CD4-positive, alpha-beta T cell (primary cell): Measurements from ENCODE around the gene LGR6. TPM values are rescaled to one million over a fixed set of nuclear protein-coding genes. Genes with fewer than 3 reads are reported as not detected.

Source experiments
- ATAC-seq: fragments of 200-7000 bp; cut with Tn5 transposase; one replicate; pipeline ENCODE4 v1.10.0; 2022; ENCODE audit warnings: mild to moderate bottlenecking; ENCODE audit not compliant: poor library complexity
- CTCF ChIA-PET: fragments of 350-600 bp; sonication (Branson Sonifier 250); formaldehyde crosslinking; loops from one replicate; lab custom pipeline; 2021; ENCODE audit warnings: antibody characterized with exemption, inconsistent platforms; lab: Charles Lee
- POLR2A ChIA-PET: fragments of 350-600 bp; sonication (Branson Sonifier 250); formaldehyde crosslinking; loops from one replicate; lab custom pipeline; 2021; ENCODE audit warnings: antibody characterized with exemption, inconsistent platforms; lab: Charles Lee
- DNase-seq, 14 experiments: peaks; one replicate each; pipeline ENCODE4 v3.0.0-alpha.2; 2013 to 2020; ENCODE audit warnings: mixed read lengths in 2 of 14
- H3K27ac ChIP-seq, 2 donors: one replicate each; pipeline versions ENCODE4 v1.5.1 to v1.7.0; 2013; ENCODE audit warnings: low read length in 2 of 2, low read depth in 1 of 2, mild to moderate bottlenecking in 1 of 2
- H3K27me3 ChIP-seq, 2 experiments: 1 replicate in 1 of 2; 2 replicates in 1 of 2; pipeline versions ENCODE4 v1.6.1 to v1.7.0; 2013; ENCODE audit warnings: low read length in 2 of 2, control low read depth in 1 of 2, mild to moderate bottlenecking in 1 of 2, moderate library complexity in 1 of 2; ENCODE audit not compliant: insufficient read depth in 2 of 2, control insufficient read depth in 1 of 2
- H3K36me3 ChIP-seq: one replicate; pipeline ENCODE4 v1.6.1; 2013; ENCODE audit warnings: low read length, control low read depth; ENCODE audit not compliant: insufficient read depth
- H3K4me1 ChIP-seq: one replicate; pipeline ENCODE4 v1.6.1; 2013; ENCODE audit warnings: low read length, control low read depth; ENCODE audit not compliant: insufficient read depth
- H3K4me3 ChIP-seq: one replicate; pipeline ENCODE4 v1.5.1; 2013; ENCODE audit warnings: mild to moderate bottlenecking, low read length, moderate library complexity
- H3K9me3 ChIP-seq, 2 experiments: 1 replicate in 1 of 2; 2 replicates in 1 of 2; pipeline versions ENCODE4 v1.6.1 to v1.7.0; 2013; ENCODE audit warnings: low read length in 2 of 2, mild to moderate bottlenecking in 2 of 2, control low read depth in 1 of 2, moderate library complexity in 1 of 2; ENCODE audit not compliant: control insufficient read depth in 1 of 2, insufficient read depth in 1 of 2
- H3K27ac Mint-ChIP-seq: one replicate; pipeline ENCODE4 v1.8.0; 2020; ENCODE audit warnings: mixed read lengths
- H3K27me3 Mint-ChIP-seq: one replicate; pipeline ENCODE4 v1.8.0; 2021; ENCODE audit warnings: mixed read lengths
- H3K36me3 Mint-ChIP-seq: one replicate; pipeline ENCODE4 v1.8.0; 2021; ENCODE audit warnings: low read depth, mixed read lengths
- H3K4me1 Mint-ChIP-seq: one replicate; pipeline ENCODE4 v1.8.0; 2021; ENCODE audit warnings: low read depth, mixed read lengths
- H3K4me3 Mint-ChIP-seq: one replicate; pipeline ENCODE4 v1.8.0; 2020; ENCODE audit warnings: mild to moderate bottlenecking, mixed read lengths
- H3K9me3 Mint-ChIP-seq: one replicate; pipeline ENCODE4 v1.8.0; 2020; ENCODE audit warnings: mixed read lengths
- intact Hi-C, 2 experiments: fragments of 100-400 bp; cut with DNase I in 1 of 2; cut with micrococcal nuclease in 1 of 2; formaldehyde crosslinking; loops; one replicate each; pipeline versions ENCODE4 v1.15.1 to v1.9.0; 2023 to 2025; cut with DNase I, micrococcal nuclease
- total RNA-seq, 174 experiments: library from RNA in 2 of 174; stranded (reverse) in 2 of 174; gene quantifications; one replicate each; pipeline ENCODE4 v1.2.3 and lab custom pipeline; 2021 to 2026
- TF ChIP-seq, protein P1 (sequence below): fragments of 200-600 bp; IDR thresholded peaks from one replicate; pipeline ENCODE4 v1.8.0; 2022; ENCODE audit warnings: antibody characterized with exemption, mild to moderate bottlenecking

The LGR6 gene
- total RNA-seq, 2 experiments from 2014 or later, result 0.19 to 0.45 TPM

DNA sequence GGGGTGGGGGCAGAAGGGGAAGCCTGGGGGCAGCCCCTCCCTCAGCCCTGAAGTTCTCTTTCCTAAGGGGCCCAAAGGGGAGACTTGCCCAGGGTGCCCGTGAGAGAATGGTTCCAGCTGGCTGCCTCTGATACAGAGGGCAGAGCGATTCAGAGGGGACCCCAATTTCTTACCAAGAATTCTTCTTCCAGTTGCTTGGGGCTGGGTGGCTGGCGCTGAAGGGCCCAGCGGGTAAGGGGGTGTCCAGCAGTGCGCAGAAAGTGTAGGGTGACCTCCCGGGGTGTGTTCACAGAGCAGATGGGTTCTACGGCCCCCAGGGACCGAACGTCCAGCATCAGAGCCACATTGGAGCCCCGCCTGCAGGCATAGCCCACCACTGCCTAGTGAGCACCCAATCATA is 35.7 kb upstream of the LGR6 start:
- Mint-ChIP-seq H3K36me3 (peaks cover 68% of the 10 kb centered on the region), H3K4me3 (peak overlapping the region; percentile 48), H3K4me1 (peaks cover 75% of the 10 kb centered on the region), H3K27ac (peak overlapping the region; percentile 99), H3K27me3 (no peaks in the 10 kb centered on the region), H3K9me3 (no peaks in the 10 kb centered on the region)
- POLR2A ChIA-PET, result no interaction called here
- Histone ChIP-seq H3K27ac (peak overlapping the region; percentile 17 to 97), H3K4me3 (no peak overlapping the region), H3K36me3 (peaks cover 54% of the 10 kb centered on the region), H3K9me3 (no peaks in the 10 kb centered on the region), H3K4me1 (peaks cover 96% of the 10 kb centered on the region), H3K27me3 (no peaks in the 10 kb centered on the region)
- DNase-seq, result no peak
- ATAC-seq, result no peak
- CTCF ChIA-PET, result no interaction called here
- TF ChIP-seq, protein P1, sequence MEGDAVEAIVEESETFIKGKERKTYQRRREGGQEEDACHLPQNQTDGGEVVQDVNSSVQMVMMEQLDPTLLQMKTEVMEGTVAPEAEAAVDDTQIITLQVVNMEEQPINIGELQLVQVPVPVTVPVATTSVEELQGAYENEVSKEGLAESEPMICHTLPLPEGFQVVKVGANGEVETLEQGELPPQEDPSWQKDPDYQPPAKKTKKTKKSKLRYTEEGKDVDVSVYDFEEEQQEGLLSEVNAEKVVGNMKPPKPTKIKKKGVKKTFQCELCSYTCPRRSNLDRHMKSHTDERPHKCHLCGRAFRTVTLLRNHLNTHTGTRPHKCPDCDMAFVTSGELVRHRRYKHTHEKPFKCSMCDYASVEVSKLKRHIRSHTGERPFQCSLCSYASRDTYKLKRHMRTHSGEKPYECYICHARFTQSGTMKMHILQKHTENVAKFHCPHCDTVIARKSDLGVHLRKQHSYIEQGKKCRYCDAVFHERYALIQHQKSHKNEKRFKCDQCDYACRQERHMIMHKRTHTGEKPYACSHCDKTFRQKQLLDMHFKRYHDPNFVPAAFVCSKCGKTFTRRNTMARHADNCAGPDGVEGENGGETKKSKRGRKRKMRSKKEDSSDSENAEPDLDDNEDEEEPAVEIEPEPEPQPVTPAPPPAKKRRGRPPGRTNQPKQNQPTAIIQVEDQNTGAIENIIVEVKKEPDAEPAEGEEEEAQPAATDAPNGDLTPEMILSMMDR, result no peak
- intact Hi-C loops, result no loop called here

DNA sequence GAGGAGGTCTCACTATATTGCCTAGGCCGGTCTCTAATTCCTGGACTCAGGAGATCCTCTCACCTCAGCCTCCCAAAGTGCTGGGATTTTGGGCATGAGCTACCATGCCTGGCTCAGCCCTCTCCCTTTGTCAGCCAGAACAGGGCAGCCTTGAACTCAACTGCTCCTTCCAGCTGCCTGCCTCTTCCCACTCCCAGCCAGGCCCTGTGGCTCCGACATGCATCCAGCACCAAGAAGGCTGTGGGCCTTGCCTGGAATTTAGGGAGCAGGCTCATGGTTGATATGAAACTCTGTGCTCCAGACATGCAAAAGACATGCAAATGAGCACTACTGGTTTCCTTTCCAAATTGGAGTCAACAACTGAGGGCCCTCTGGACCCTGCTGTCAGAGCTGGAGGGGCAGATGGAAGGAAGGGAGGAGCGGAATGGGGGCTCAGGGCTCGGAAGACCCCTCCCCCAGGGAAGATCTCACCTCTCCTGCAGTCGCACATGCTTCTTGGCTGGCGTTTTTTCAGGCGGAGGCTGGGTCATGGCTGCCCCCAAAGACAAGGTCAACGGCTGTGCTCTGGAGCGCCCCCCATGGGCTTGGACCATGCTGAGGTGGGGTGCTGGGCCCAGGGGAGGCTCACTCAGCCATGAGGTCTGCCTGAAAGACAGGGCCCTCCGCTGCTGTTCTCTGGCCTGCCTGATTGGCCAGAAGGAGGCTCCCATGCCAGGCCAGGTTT is 34.6 kb upstream of the LGR6 start:
- Mint-ChIP-seq H3K4me1 (peaks cover 85% of the 10 kb centered on the region), H3K27me3 (no peaks in the 10 kb centered on the region), H3K4me3 (peak overlapping the region; percentile 99), H3K36me3 (peaks cover 59% of the 10 kb centered on the region), H3K27ac (peak overlapping the region; percentile 99), H3K9me3 (no peaks in the 10 kb centered on the region)
- TF ChIP-seq, protein P1, result no peak
- DNase-seq, result peak in 4 of 14 experiments; percentile 21 to 41 (median 24)
- Histone ChIP-seq H3K36me3 (peaks cover 44% of the 10 kb centered on the region), H3K9me3 (no peaks in the 10 kb centered on the region), H3K27me3 (no peaks in the 10 kb centered on the region), H3K4me3 (peak overlapping the region; percentile 89), H3K27ac (peak overlapping the region; percentile 94 to 97), H3K4me1 (peaks cover 98% of the 10 kb centered on the region)
- ChIA-PET CTCF (interaction anchor here (1.6 kb wide), 1 partner anchor 13 kb away, joined by 8 read pairs; no protein-coding TSS in a partner anchor), POLR2A (interaction anchor here (4.9 kb wide), 1 partner anchor 14 kb away, joined by 66 read pairs; the partner anchor contains the start of gene ARL8A)
- ATAC-seq, result no peak
- intact Hi-C loops, result no loop called here

DNA sequence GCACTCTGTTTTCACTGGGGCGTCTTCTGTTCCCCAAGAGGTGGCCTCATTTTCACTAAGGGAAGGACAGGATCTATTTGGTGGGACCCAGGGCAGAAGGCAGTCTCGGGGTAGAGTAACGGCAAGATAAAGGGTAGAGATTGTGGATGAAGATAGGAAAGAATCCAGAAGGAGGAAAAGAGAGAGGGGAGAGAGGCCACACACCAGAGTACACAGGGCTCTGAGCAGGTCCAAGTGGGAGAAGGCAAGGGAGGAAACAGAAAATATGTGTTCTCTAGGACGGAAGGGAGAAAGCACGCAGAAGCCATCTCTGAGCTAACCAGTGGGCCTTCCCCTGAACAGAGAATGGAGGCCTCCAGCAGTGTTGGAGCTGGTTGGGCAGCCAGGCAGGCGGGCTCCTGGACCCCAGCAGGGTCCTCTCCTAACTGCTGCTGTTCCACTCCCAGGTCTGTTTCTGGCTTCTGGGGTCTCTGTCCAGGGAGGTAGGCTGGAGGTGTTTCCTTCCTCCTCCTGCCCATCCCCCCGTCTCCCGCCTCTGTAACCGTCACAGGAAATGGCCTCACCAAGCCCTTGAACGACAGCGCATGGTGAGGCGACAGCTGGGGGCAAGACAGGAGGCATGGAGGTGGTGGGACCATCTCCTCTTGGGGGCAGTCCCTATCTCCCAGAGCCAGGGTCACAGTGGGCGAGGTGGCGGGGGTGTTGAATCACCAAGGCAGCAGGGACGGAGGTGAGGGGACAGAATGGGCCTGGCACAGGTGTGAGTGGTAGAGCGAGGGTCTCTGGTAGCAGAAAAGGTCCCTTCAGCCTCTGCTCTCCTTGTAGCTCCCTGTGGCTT is 33.8 kb upstream of the LGR6 start:
- peak overlapping the region; percentile 99 for H3K27ac Mint-ChIP-seq
- Histone ChIP-seq H3K27ac (peak overlapping the region; percentile 94 to 97), H3K27me3 (no peaks in the 10 kb centered on the region), H3K4me1 (peaks cover 98% of the 10 kb centered on the region), H3K36me3 (peaks cover 36% of the 10 kb centered on the region), H3K9me3 (no peaks in the 10 kb centered on the region), H3K4me3 (peak overlapping the region; percentile 89)
- ATAC-seq, result peak; percentile 17
- H3K36me3 Mint-ChIP-seq, result peaks cover 52% of the 10 kb centered on the region
- CTCF ChIA-PET, result interaction anchor here (0.9 to 3.2 kb wide), 10 partner anchors 11 to 189 kb away, joined by 3 to 8 read pairs (median 6); partner anchors contain the start of genes ARL8A, LGR6 and PPP1R12B
- intact Hi-C loops, result no loop called here
- POLR2A ChIA-PET, result interaction anchor here (1.0 to 4.9 kb wide), 7 partner anchors 8 to 189 kb away, joined by 3 to 66 read pairs (median 5); partner anchors contain the start of genes ARL8A, PPP1R12B and UBE2T
- peak in 9 of 14 experiments; percentile 39 to 81 (median 64) for DNase-seq
- no peaks in the 10 kb centered on the region for H3K9me3 Mint-ChIP-seq
- H3K4me1 Mint-ChIP-seq, result peaks cover 90% of the 10 kb centered on the region
- TF ChIP-seq, protein P1, result no peak
- no peaks in the 10 kb centered on the region for H3K27me3 Mint-ChIP-seq
- H3K4me3 Mint-ChIP-seq, result peak overlapping the region; percentile 99
